ENCODE measurements around the gene UFSP2. TPM values are rescaled to one million over a fixed set of nuclear protein-coding genes. Genes with fewer than 3 reads are reported as not detected.

Gene UFSP2
- total RNA-seq, 1 donor from 2014 or later = 36.1 TPM

DNA sequence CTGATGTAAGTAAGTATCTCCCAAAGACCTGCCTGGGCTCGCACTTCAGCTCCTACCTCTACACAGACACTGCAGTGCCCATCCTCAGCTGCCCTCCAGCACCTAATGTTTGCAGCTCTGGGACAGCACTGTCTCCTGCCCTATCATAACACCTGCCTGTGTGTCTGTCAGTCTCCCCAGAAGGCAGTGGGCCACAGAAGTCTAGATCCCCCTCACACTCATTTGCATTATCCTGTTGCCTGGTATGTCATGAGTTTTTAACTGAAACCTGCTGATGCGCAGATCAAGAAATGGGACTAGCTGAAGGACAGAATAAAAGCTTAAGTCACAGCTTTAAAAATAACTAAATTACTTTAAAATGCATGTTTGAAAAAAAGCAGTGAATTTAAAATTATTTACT lies 73.0 kb downstream of the UFSP2 start:
- DNase-seq (ENCODE audit: low spot score in 2 of 2, unreplicated experiment in 2 of 2) = no peak
- Mint-ChIP-seq H3K9me3 (peaks cover 4% of the 10 kb centered on the region), H3K4me1 (peaks cover 3% of the 10 kb centered on the region), H3K36me3 (peaks cover 34% of the 10 kb centered on the region), H3K27me3 (ENCODE audit: low read depth) (no peaks in the 10 kb centered on the region), H3K4me3 (no peak overlapping the region), H3K27ac (no peak overlapping the region)
- TF ChIP-seq, protein P1, sequence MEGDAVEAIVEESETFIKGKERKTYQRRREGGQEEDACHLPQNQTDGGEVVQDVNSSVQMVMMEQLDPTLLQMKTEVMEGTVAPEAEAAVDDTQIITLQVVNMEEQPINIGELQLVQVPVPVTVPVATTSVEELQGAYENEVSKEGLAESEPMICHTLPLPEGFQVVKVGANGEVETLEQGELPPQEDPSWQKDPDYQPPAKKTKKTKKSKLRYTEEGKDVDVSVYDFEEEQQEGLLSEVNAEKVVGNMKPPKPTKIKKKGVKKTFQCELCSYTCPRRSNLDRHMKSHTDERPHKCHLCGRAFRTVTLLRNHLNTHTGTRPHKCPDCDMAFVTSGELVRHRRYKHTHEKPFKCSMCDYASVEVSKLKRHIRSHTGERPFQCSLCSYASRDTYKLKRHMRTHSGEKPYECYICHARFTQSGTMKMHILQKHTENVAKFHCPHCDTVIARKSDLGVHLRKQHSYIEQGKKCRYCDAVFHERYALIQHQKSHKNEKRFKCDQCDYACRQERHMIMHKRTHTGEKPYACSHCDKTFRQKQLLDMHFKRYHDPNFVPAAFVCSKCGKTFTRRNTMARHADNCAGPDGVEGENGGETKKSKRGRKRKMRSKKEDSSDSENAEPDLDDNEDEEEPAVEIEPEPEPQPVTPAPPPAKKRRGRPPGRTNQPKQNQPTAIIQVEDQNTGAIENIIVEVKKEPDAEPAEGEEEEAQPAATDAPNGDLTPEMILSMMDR (IDR thresholded peaks at IDR 0.05; ENCODE audit: unreplicated experiment) = no peak

DNA sequence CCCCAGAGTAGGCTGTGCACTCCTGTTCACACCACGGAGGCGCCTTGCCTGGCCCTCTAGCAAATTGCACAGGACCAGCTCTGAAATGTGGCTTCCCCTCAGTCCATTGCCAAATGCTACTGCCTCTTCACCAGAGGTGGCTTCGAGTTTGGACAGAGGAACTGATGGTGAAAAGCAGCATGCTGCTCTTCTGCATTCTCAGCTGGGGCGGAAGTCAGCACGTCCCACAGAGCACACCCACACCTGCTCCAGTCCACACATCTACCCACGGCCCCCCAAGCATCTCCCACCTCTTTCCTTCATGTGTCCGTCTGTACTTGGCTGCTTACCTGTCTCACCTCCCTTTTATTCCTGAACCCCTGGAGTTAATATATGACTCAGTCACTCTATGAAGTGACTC lies 73.6 kb downstream of the UFSP2 start:
- H3K4me3 Mint-ChIP-seq = no peak overlapping the region
- peaks cover 5% of the 10 kb centered on the region for H3K4me1 Mint-ChIP-seq
- peaks cover 33% of the 10 kb centered on the region for H3K36me3 Mint-ChIP-seq
- TF ChIP-seq, protein P1 (IDR thresholded peaks at IDR 0.05; ENCODE audit: unreplicated experiment) = no peak
- peaks cover 4% of the 10 kb centered on the region for H3K9me3 Mint-ChIP-seq
- DNase-seq (ENCODE audit: low spot score in 2 of 2, unreplicated experiment in 2 of 2) = no peak
- no peak overlapping the region for H3K27ac Mint-ChIP-seq
- no peaks in the 10 kb centered on the region for H3K27me3 Mint-ChIP-seq (ENCODE audit: low read depth)

DNA sequence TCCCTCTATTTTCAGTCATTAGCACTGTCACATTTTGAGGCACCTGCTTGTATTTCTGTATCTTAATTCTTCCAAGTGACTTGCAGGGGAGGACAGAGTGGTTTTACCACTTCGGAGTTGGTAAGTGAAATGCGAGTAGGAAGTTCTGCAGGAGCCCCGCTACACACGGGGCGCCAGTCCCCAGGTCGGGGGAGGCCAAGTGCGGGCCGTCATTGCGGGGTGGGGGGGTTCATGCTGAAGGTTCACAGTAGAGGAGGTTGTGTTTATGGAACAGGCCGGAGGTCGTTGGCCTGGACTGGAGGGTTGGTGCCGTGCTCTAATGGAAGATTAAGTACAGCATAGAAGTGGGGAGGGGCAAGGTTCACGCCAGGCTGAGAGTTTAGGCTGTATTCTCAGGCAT lies 74.1 kb downstream of the UFSP2 start:
- H3K27me3 Mint-ChIP-seq (ENCODE audit: low read depth) = no peaks in the 10 kb centered on the region
- H3K9me3 Mint-ChIP-seq = peaks cover 4% of the 10 kb centered on the region
- TF ChIP-seq, protein P1 (IDR thresholded peaks at IDR 0.05; ENCODE audit: unreplicated experiment) = no peak
- no peak for DNase-seq (ENCODE audit: low spot score in 2 of 2, unreplicated experiment in 2 of 2)
- H3K36me3 Mint-ChIP-seq = peaks cover 37% of the 10 kb centered on the region
- no peak overlapping the region for H3K27ac Mint-ChIP-seq
- peaks cover 10% of the 10 kb centered on the region for H3K4me1 Mint-ChIP-seq
- H3K4me3 Mint-ChIP-seq = no peak overlapping the region

Other genes with a start within 250 kb of the UFSP2 start
- gene CFAP97, start 222.0 kb downstream of the UFSP2 start, total RNA-seq = 28.2 to 30.2 TPM (median 29.2 TPM) in 3 replicates
- gene SNX25, start 216.4 kb downstream of the UFSP2 start, total RNA-seq = 10.9 to 12.8 TPM (median 12.1 TPM) in 3 replicates
- gene LRP2BP, start 30.0 kb downstream of the UFSP2 start, total RNA-seq = 1.4 to 1.9 TPM (median 1.6 TPM) in 3 replicates
- gene ANKRD37, start 29.1 kb downstream of the UFSP2 start, total RNA-seq = 3.5 to 3.7 TPM (median 3.5 TPM) in 3 replicates
- 0.84 to 2.0 TPM (median 1.0 TPM) in 3 replicates for gene CCDC110, start 45.8 kb upstream of the UFSP2 start, total RNA-seq
- gene PDLIM3, start 109.5 kb upstream of the UFSP2 start, total RNA-seq = 8.4 to 11.2 TPM (median 9.2 TPM) in 3 replicates

Measured in mesothelial cell of epicardium (in vitro differentiated cells).